ENCODE data around the gene PLEKHD1.

PLEKHD1 gene

DNA sequence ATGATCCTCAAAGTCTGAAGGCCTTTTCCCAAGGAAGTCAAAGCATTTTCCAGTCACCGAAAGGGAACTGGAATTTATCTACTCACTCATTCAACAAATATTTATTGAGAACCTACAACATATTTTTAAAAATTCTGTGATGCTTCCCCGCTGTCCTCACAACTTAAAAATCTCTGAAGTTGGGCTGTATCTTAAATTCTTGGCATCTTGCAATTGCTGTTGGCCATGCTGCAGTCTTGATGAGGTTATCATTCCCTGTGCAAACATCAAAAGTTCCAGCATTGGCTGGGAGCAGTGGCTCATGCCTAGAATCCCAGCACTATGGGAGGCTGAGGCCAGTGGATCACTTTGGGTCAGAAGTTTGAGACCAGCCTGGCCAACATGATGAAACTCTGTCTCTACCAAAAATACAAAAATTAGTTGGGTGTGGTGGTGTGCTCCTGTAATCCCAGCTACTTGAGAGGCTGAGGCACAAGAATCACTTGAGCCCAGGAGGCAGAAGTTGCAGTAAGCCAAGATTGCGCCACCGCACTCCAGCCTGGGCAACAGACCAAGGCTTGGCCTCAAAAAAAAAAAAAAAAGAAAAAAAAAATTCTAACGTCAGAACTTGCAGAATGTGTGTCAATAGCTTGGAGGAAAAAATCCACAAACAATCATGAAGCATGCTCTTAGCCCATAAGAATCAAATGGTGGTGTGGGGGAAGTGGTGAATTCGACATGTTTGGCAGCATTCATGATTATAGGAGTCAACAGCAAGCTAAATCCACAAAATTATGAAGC, 55.3 kb downstream of the PLEKHD1 start:
- Histone ChIP-seq H3K4me3 (ENCODE audit: low read length) (no peak overlapping the region), H3K4me1 (ENCODE audit: insufficient read depth, low read length) (no peaks in the 10 kb centered on the region), H3K36me3 (ENCODE audit: insufficient read depth, low read depth, low read length) (no peaks in the 10 kb centered on the region), H3K9me3 (ENCODE audit: insufficient read depth, low read depth, low read length) (no peaks in the 10 kb centered on the region), H3K27me3 (ENCODE audit: insufficient read depth, low read length) (peaks cover 4% of the 10 kb centered on the region; the same call in 1 of the 2 replicates), H3K27ac (ENCODE audit: low read length) (no peak overlapping the region), H3K9ac (ENCODE audit: low read depth, low read length) (no peak overlapping the region)

GRCh38 chr14:69540654-69541335, 56.3 kb downstream of the PLEKHD1 start:
- H3K27me3 ChIP-seq (ENCODE audit: insufficient read depth, low read length): peaks cover 4% of the 10 kb centered on the region; the same call in 1 of the 2 replicates
- no peaks in the 10 kb centered on the region for H3K36me3 ChIP-seq (ENCODE audit: insufficient read depth, low read depth, low read length)
- H3K27ac ChIP-seq (ENCODE audit: low read length): no peak overlapping the region
- H3K4me3 ChIP-seq (ENCODE audit: low read length): no peak overlapping the region
- no peaks in the 10 kb centered on the region for H3K4me1 ChIP-seq (ENCODE audit: insufficient read depth, low read length)
- no peak overlapping the region for H3K9ac ChIP-seq (ENCODE audit: low read depth, low read length)
- H3K9me3 ChIP-seq (ENCODE audit: insufficient read depth, low read depth, low read length): no peaks in the 10 kb centered on the region

DNA sequence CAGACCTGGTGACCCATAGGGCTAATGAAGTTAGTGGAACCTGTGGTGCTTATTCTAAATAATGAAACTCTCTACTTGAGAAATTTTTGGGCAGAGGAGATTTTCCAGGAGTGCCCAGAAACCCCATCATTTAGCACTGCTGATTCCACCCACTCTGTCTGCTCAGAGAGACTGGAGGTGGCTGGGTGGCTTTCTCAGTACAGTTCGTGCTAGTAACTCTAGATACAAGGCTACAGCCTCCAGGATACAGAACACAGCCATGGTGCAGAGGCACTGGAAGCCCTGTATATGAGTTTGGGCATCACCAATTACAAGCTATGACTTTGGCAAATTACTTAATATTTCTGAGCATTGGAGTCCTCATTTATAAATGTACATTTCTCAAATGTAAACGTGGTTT, 57.8 kb downstream of the PLEKHD1 start:
- Histone ChIP-seq H3K4me3 (ENCODE audit: low read length) (no peak overlapping the region), H3K9ac (ENCODE audit: low read depth, low read length) (no peak overlapping the region), H3K9me3 (ENCODE audit: insufficient read depth, low read depth, low read length) (no peaks in the 10 kb centered on the region), H3K27me3 (ENCODE audit: insufficient read depth, low read length) (peaks cover 14% of the 10 kb centered on the region), H3K36me3 (ENCODE audit: insufficient read depth, low read depth, low read length) (no peaks in the 10 kb centered on the region), H3K27ac (ENCODE audit: low read length) (no peak overlapping the region), H3K4me1 (ENCODE audit: insufficient read depth, low read length) (no peaks in the 10 kb centered on the region)

DNA sequence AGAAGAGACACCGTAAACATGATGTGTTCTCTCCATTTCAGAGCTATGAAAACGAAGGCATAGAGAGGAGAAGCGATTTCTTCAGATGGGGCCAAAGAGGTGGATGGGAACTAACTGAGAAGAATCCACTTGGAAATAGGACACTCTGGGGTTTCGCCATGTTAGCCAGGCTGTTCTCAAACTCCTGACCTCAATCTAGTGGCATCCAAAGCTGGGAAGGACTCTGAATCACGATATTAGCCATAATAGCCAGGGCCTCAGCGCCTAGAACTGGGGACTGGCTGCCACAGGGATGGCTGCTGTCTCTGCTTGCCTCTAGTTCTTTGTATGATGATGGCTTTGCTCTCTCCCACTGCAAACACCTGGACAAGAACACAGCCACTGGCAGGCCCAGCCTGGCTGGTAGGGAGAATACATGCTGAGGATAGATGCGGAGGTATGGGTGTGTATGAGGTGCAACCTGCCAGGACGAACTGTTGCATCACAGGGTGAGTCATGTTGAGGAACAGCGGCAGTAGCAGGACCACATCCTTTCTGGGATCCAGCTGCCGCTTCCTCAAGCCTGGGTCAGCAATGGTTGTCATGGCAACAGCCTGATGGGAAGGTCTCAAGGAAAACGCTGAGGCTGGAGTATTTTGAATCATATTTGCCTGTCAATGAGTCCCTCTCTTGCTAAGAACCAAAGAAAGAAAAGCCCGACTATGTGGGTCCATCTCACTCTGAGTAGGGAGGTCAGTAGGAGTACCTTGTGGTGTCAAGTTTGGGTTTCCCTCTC, 59.0 kb downstream of the PLEKHD1 start:
- H3K9me3 ChIP-seq (ENCODE audit: insufficient read depth, low read depth, low read length): no peaks in the 10 kb centered on the region
- H3K4me3 ChIP-seq (ENCODE audit: low read length): no peak overlapping the region
- H3K27ac ChIP-seq (ENCODE audit: low read length): no peak overlapping the region
- H3K9ac ChIP-seq (ENCODE audit: low read depth, low read length): no peak overlapping the region
- no peaks in the 10 kb centered on the region for H3K36me3 ChIP-seq (ENCODE audit: insufficient read depth, low read depth, low read length)
- no peaks in the 10 kb centered on the region for H3K4me1 ChIP-seq (ENCODE audit: insufficient read depth, low read length)
- H3K27me3 ChIP-seq (ENCODE audit: insufficient read depth, low read length): peaks cover 14% of the 10 kb centered on the region

GRCh38 chr14:69547701-69548348, 63.3 kb downstream of the PLEKHD1 start:
- Histone ChIP-seq H3K36me3 (ENCODE audit: insufficient read depth, low read depth, low read length) (no peaks in the 10 kb centered on the region), H3K9me3 (ENCODE audit: insufficient read depth, low read depth, low read length) (no peaks in the 10 kb centered on the region), H3K27me3 (ENCODE audit: insufficient read depth, low read length) (peaks cover 14% of the 10 kb centered on the region), H3K27ac (ENCODE audit: low read length) (peak overlapping the region; percentile 31), H3K9ac (ENCODE audit: low read depth, low read length) (peak overlapping the region; percentile 67; the same call in 1 of the 2 replicates), H3K4me3 (ENCODE audit: low read length) (peak overlapping the region; percentile 74), H3K4me1 (ENCODE audit: insufficient read depth, low read length) (peaks cover 10% of the 10 kb centered on the region; the same call in 1 of the 2 replicates)

DNA sequence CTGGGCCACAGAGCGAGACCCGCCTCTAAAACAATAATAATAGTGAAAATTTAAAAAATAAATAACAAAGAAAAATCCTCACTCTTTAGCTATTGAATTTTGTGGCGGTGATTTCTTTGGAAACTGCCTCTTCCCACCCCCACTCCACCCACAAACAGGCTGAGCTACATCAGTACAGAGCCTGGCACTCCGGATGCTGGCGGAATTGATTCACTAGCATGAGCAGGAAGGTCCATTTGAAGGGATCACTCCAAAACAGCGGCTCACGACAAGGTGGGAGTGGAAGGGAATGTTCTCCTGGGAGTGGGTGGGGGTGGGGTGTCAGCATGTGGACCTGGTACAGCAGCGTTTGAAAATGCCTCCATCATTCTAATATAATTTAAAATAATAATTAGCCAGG, 64.0 kb downstream of the PLEKHD1 start:
- H3K27ac ChIP-seq (ENCODE audit: low read length): no peak overlapping the region

GRCh38 chr14:69551511-69551910, 67.0 kb downstream of the PLEKHD1 start:
- no peak overlapping the region for H3K4me3 ChIP-seq (ENCODE audit: low read length)
- H3K36me3 ChIP-seq (ENCODE audit: insufficient read depth, low read depth, low read length): no peaks in the 10 kb centered on the region
- H3K4me1 ChIP-seq (ENCODE audit: insufficient read depth, low read length): peaks cover 10% of the 10 kb centered on the region; the same call in 1 of the 2 replicates
- peaks cover 8% of the 10 kb centered on the region for H3K27me3 ChIP-seq (ENCODE audit: insufficient read depth, low read length)
- H3K9me3 ChIP-seq (ENCODE audit: insufficient read depth, low read depth, low read length): no peaks in the 10 kb centered on the region
- H3K27ac ChIP-seq (ENCODE audit: low read length): no peak overlapping the region
- H3K9ac ChIP-seq (ENCODE audit: low read depth, low read length): no peak overlapping the region

More for the DNA sequence above, 64.0 kb downstream of the PLEKHD1 start:
- Histone ChIP-seq H3K36me3 (ENCODE audit: insufficient read depth, low read depth, low read length) (no peaks in the 10 kb centered on the region), H3K9ac (ENCODE audit: low read depth, low read length) (no peak overlapping the region), H3K27me3 (ENCODE audit: insufficient read depth, low read length) (peaks cover 14% of the 10 kb centered on the region), H3K4me1 (ENCODE audit: insufficient read depth, low read length) (peaks cover 10% of the 10 kb centered on the region; the same call in 1 of the 2 replicates), H3K4me3 (ENCODE audit: low read length) (no peak overlapping the region), H3K9me3 (ENCODE audit: insufficient read depth, low read depth, low read length) (no peaks in the 10 kb centered on the region)

DNA sequence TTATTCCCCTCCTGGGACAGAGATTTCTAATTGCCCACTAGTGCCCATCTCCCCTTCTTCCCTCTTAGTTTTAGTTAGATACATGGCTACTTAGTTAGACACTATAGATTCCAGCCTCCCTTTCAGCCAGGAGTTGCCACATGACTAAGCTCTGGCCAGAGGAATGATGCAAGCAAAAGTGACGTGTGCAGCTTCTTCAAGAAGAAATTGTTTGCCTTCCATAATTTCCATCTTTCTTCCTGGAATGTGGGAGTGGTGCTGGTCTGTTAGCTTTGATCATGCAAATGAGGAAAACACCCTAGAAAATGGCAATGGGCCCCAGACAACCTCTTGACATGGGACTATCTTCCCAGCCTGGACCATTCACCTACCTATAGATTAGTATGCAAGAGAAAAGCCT, 68.7 kb downstream of the PLEKHD1 start:
- Histone ChIP-seq H3K27me3 (ENCODE audit: insufficient read depth, low read length) (no peaks in the 10 kb centered on the region), H3K4me3 (ENCODE audit: low read length) (no peak overlapping the region), H3K9ac (ENCODE audit: low read depth, low read length) (no peak overlapping the region), H3K36me3 (ENCODE audit: insufficient read depth, low read depth, low read length) (no peaks in the 10 kb centered on the region), H3K4me1 (ENCODE audit: insufficient read depth, low read length) (peaks cover 10% of the 10 kb centered on the region; the same call in 1 of the 2 replicates), H3K9me3 (ENCODE audit: insufficient read depth, low read depth, low read length) (no peaks in the 10 kb centered on the region), H3K27ac (ENCODE audit: low read length) (no peak overlapping the region)

DNA sequence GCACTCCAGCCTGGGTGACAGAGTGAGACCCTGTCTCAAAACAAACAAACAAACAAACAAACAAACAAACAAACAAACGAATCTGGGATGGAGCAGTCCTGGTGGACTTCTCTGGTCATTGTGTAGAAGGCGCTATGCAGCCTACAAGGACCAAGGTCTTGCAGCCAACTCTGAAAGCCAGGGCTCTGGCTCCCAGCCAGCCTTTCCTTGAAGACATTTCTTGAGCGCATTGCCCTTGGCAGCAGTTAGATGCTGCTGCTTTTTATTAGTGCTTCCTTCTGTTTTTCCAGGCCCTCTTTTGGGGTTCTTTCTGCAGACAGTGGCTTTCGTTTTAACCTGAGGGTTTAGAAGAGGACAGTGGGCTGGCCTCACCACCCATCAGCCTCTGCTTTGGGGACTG, 70.0 kb downstream of the PLEKHD1 start:
- Histone ChIP-seq H3K27ac (ENCODE audit: low read length) (no peak overlapping the region), H3K9ac (ENCODE audit: low read depth, low read length) (no peak overlapping the region), H3K4me3 (ENCODE audit: low read length) (no peak overlapping the region), H3K9me3 (ENCODE audit: insufficient read depth, low read depth, low read length) (no peaks in the 10 kb centered on the region), H3K4me1 (ENCODE audit: insufficient read depth, low read length) (peaks cover 10% of the 10 kb centered on the region; the same call in 1 of the 2 replicates), H3K27me3 (ENCODE audit: insufficient read depth, low read length) (no peaks in the 10 kb centered on the region), H3K36me3 (ENCODE audit: insufficient read depth, low read depth, low read length) (no peaks in the 10 kb centered on the region)

GRCh38 chr14:69558774-69559173, 74.2 kb downstream of the PLEKHD1 start:
- no peaks in the 10 kb centered on the region for H3K27me3 ChIP-seq (ENCODE audit: insufficient read depth, low read length)
- peaks cover 8% of the 10 kb centered on the region; the same call in 1 of the 2 replicates for H3K4me1 ChIP-seq (ENCODE audit: insufficient read depth, low read length)
- H3K9ac ChIP-seq (ENCODE audit: low read depth, low read length): no peak overlapping the region
- no peak overlapping the region for H3K27ac ChIP-seq (ENCODE audit: low read length)
- H3K9me3 ChIP-seq (ENCODE audit: insufficient read depth, low read depth, low read length): no peaks in the 10 kb centered on the region
- no peaks in the 10 kb centered on the region for H3K36me3 ChIP-seq (ENCODE audit: insufficient read depth, low read depth, low read length)
- H3K4me3 ChIP-seq (ENCODE audit: low read length): no peak overlapping the region

DNA sequence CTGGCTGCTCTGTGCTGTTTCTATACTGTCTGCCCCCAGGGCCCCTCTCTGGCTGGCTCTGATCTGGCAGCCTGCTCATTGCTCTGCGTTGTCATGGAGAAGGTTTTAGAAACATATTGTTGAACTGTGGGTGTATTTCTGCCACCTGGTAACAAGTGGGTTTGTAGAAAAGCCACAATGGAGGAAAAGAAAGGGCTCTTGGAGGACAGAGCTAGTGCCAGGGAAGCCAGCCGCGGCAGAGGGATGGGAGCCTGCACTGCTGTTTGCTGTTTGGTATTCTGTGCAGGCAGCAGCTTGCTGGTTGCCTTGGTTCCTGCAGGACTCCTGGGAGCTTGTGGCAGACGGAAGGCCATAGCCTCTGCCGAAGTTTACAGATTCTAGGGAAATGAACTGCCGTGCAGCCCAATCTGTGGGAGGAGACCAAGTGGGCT, 75.1 kb downstream of the PLEKHD1 start:
- peaks cover 8% of the 10 kb centered on the region; the same call in 1 of the 2 replicates for H3K4me1 ChIP-seq (ENCODE audit: insufficient read depth, low read length)
- no peak overlapping the region for H3K27ac ChIP-seq (ENCODE audit: low read length)
- no peak overlapping the region for H3K4me3 ChIP-seq (ENCODE audit: low read length)
- H3K9ac ChIP-seq (ENCODE audit: low read depth, low read length): no peak overlapping the region
- H3K36me3 ChIP-seq (ENCODE audit: insufficient read depth, low read depth, low read length): no peaks in the 10 kb centered on the region
- no peaks in the 10 kb centered on the region for H3K9me3 ChIP-seq (ENCODE audit: insufficient read depth, low read depth, low read length)
- peaks cover 7% of the 10 kb centered on the region; the same call in 1 of the 2 replicates for H3K27me3 ChIP-seq (ENCODE audit: insufficient read depth, low read length)

Measured in iPS-20b (cell line).